Measurements from ENCODE around the gene SCN8A. TPM values are rescaled to one million over a fixed set of nuclear protein-coding genes. Genes with fewer than 3 reads are reported as not detected.
A peak's percentile ranks its signal among the peaks of the same experiment; 100 is the strongest.
"Not testable (repeated sequence)": the region's sequence is repeated elsewhere in the genome, so short reads cannot be mapped to it uniquely, and the experiment has no call there.

SCN8A gene
- total and polyA plus RNA-seq, 9 donors, result 0.24 to 1.2 (median 0.63) TPM

- peak; percentile 54 for DNase-seq
- no CpG with 5 or more reads among the region's 6 CpGs for WGBS (ENCODE audit: insufficient coverage)
- Histone ChIP-seq H3K27ac (ENCODE audit: low read length) (no peak overlapping the region), H3K4me3 (ENCODE audit: low read length) (no peak overlapping the region), H3K9me3 (replicated peaks; ENCODE audit: control insufficient read depth, low read depth, low read length) (no peaks in the 10 kb centered on the region), H3K36me3 (ENCODE audit: control insufficient read depth, insufficient read depth, low read length) (peaks cover 8% of the 10 kb centered on the region), H3K27me3 (ENCODE audit: control insufficient read depth, insufficient read depth, low read length) (peaks cover 2% of the 10 kb centered on the region), H3K4me1 (ENCODE audit: control insufficient read depth, insufficient read depth, low read length) (peaks cover 14% of the 10 kb centered on the region)
Observed at GRCh38 chr12:51823875-51824565, 233.0 kb downstream of the SCN8A start.

GRCh38 chr12:51825216-51825615, 234.2 kb downstream of the SCN8A start:
- Histone ChIP-seq H3K4me3 (ENCODE audit: low read length) (no peak overlapping the region), H3K36me3 (ENCODE audit: control insufficient read depth, insufficient read depth, low read length) (peaks cover 8% of the 10 kb centered on the region), H3K9me3 (replicated peaks; ENCODE audit: control insufficient read depth, low read depth, low read length) (no peaks in the 10 kb centered on the region), H3K27me3 (ENCODE audit: control insufficient read depth, insufficient read depth, low read length) (peaks cover 4% of the 10 kb centered on the region), H3K27ac (ENCODE audit: low read length) (no peak overlapping the region), H3K4me1 (ENCODE audit: control insufficient read depth, insufficient read depth, low read length) (peaks cover 12% of the 10 kb centered on the region)
- DNase-seq, result no peak
- 78% methylated on average over 4 of the region's 5 CpGs for WGBS (ENCODE audit: insufficient coverage)

- H3K27me3 ChIP-seq (ENCODE audit: control insufficient read depth, insufficient read depth, low read length), result peaks cover 12% of the 10 kb centered on the region
- H3K4me3 ChIP-seq (ENCODE audit: low read length), result no peak overlapping the region
- H3K27ac ChIP-seq (ENCODE audit: low read length), result no peak overlapping the region
- H3K4me1 ChIP-seq (ENCODE audit: control insufficient read depth, insufficient read depth, low read length), result peaks cover 15% of the 10 kb centered on the region
- peaks cover 8% of the 10 kb centered on the region for H3K36me3 ChIP-seq (ENCODE audit: control insufficient read depth, insufficient read depth, low read length)
- H3K9me3 ChIP-seq (replicated peaks; ENCODE audit: control insufficient read depth, low read depth, low read length), result no peaks in the 10 kb centered on the region
- 74% methylated on average over 3 of the region's 4 CpGs for WGBS (ENCODE audit: insufficient coverage)
- no peak for DNase-seq
Observed at GRCh38 chr12:51826881-51827280, 235.8 kb downstream of the SCN8A start.

GRCh38 chr12:51827925-51828818, 237.1 kb downstream of the SCN8A start:
- Histone ChIP-seq H3K9me3 (replicated peaks; ENCODE audit: control insufficient read depth, low read depth, low read length) (no peaks in the 10 kb centered on the region), H3K27ac (ENCODE audit: low read length) (no peak overlapping the region), H3K36me3 (ENCODE audit: control insufficient read depth, insufficient read depth, low read length) (peaks cover 5% of the 10 kb centered on the region), H3K27me3 (ENCODE audit: control insufficient read depth, insufficient read depth, low read length) (peaks cover 18% of the 10 kb centered on the region), H3K4me3 (ENCODE audit: low read length) (no peak overlapping the region), H3K4me1 (ENCODE audit: control insufficient read depth, insufficient read depth, low read length) (peaks cover 19% of the 10 kb centered on the region)
- 74% methylated on average over 6 of the region's 11 CpGs for WGBS (ENCODE audit: insufficient coverage)
- DNase-seq, result no peak

GRCh38 chr12:51829011-51829481, 238.0 kb downstream of the SCN8A start:
- Histone ChIP-seq H3K36me3 (ENCODE audit: control insufficient read depth, insufficient read depth, low read length) (peaks cover 5% of the 10 kb centered on the region), H3K9me3 (replicated peaks; ENCODE audit: control insufficient read depth, low read depth, low read length) (no peaks in the 10 kb centered on the region), H3K27me3 (ENCODE audit: control insufficient read depth, insufficient read depth, low read length) (peaks cover 19% of the 10 kb centered on the region), H3K4me1 (ENCODE audit: control insufficient read depth, insufficient read depth, low read length) (peaks cover 23% of the 10 kb centered on the region), H3K4me3 (ENCODE audit: low read length) (no peak overlapping the region), H3K27ac (ENCODE audit: low read length) (no peak overlapping the region)
- DNase-seq, result no peak
- 20% methylated on average over 1 of the region's 5 CpGs for WGBS (ENCODE audit: insufficient coverage)

DNA sequence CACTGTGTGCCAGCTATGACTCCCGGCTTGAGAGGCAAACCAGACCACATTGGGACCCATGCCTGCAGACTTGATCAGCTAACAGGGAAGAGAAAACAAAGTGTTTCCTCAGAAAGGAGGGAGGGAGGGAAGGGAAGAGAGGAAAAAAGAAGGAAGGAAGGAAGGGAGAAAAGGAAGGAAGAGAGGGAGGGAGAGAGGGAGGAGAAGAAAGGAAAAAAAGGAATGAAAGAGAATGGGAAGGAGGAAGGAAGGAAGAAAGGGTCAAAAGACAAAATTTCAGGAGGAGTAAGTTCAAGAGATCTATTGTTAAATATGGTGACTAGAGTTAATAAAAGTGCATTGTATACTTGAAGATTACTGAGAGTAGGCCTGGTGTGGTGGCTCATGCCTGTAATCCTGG, 238.6 kb downstream of the SCN8A start:
- Histone ChIP-seq H3K4me3 (ENCODE audit: low read length) (no peak overlapping the region), H3K4me1 (ENCODE audit: control insufficient read depth, insufficient read depth, low read length) (peaks cover 29% of the 10 kb centered on the region), H3K9me3 (replicated peaks; ENCODE audit: control insufficient read depth, low read depth, low read length) (no peaks in the 10 kb centered on the region), H3K27ac (ENCODE audit: low read length) (no peak overlapping the region), H3K36me3 (ENCODE audit: control insufficient read depth, insufficient read depth, low read length) (no peaks in the 10 kb centered on the region), H3K27me3 (ENCODE audit: control insufficient read depth, insufficient read depth, low read length) (peaks cover 22% of the 10 kb centered on the region)
- no peak for DNase-seq
- WGBS (ENCODE audit: insufficient coverage), result 43% methylated on average over 1 of the region's 1 CpG

DNA sequence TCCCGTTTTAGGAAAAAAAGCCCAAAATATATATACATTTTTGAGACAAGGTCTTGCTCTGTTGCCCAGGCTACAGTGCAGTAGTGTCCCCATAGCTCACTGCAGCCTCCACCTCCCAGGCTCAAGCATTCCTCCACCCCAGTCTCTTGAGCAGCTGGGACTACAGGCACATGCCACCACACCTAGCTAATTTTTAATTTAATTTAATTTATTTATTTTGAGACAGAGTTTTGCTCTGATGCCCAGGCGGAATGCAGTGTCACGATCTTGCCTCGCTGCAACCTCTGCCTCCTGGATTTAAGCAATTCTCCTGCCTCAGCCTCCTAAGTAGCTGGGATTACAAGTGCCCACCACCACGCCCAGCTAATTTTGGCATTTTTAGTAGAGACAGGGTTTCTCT, 240.8 kb downstream of the SCN8A start:
- H3K27ac ChIP-seq (ENCODE audit: low read length); H3K9me3 ChIP-seq (replicated peaks; ENCODE audit: control insufficient read depth, low read depth, low read length); H3K36me3 ChIP-seq (ENCODE audit: control insufficient read depth, insufficient read depth, low read length); H3K4me3 ChIP-seq (ENCODE audit: low read length); DNase-seq: not testable (repeated sequence)
- Histone ChIP-seq H3K27me3 (ENCODE audit: control insufficient read depth, insufficient read depth, low read length) (peaks cover 29% of the 10 kb centered on the region), H3K4me1 (ENCODE audit: control insufficient read depth, insufficient read depth, low read length) (peaks cover 43% of the 10 kb centered on the region)
- WGBS (ENCODE audit: insufficient coverage), result 74% methylated on average over 2 of the region's 5 CpGs

GRCh38 chr12:51832354-51833107, 241.5 kb downstream of the SCN8A start:
- peaks cover 46% of the 10 kb centered on the region for H3K4me1 ChIP-seq (ENCODE audit: control insufficient read depth, insufficient read depth, low read length)
- H3K27ac ChIP-seq (ENCODE audit: low read length), result no peak overlapping the region
- no peaks in the 10 kb centered on the region for H3K9me3 ChIP-seq (replicated peaks; ENCODE audit: control insufficient read depth, low read depth, low read length)
- no peaks in the 10 kb centered on the region for H3K36me3 ChIP-seq (ENCODE audit: control insufficient read depth, insufficient read depth, low read length)
- WGBS (ENCODE audit: insufficient coverage), result 59% methylated on average over 8 of the region's 10 CpGs
- peak; percentile 63 for DNase-seq
- H3K4me3 ChIP-seq (ENCODE audit: low read length), result no peak overlapping the region
- peaks cover 34% of the 10 kb centered on the region for H3K27me3 ChIP-seq (ENCODE audit: control insufficient read depth, insufficient read depth, low read length)

DNA sequence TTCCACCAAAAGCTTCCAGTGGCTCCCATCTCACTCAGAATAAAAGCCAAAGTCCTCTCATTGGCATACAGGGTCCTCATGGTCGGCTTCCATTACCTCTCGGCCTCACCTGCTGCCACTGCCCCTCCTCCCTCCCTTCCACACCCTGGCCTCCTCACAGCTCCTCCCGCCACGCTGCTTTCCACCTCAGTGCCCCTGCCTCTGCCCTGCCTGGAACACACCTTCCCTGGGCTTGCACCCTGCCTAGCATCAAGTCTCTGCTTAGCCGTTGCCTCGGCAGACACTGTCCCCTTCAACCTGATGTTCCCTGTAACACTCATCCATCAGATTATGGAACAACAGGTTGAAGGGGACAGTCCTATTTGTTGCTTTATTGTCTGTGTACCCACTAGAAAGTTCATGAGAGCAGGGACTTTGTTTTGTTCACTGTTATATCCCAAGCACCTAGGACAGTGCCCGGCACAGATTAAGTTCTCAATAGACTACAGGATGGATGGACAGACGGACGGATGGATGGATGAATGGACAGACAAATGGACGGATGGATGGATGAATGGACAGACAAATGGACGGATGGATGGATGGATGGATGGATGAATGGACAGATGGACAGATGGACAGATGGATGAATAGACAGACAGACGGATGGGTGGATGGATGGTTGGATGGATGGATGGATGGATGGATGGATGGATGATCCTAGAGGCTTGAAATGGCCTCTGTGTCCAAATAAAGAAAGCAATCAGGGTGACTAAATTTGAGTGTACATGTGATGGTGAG, 242.6 kb downstream of the SCN8A start:
- Histone ChIP-seq H3K4me1 (ENCODE audit: control insufficient read depth, insufficient read depth, low read length) (peaks cover 53% of the 10 kb centered on the region), H3K36me3 (ENCODE audit: control insufficient read depth, insufficient read depth, low read length) (no peaks in the 10 kb centered on the region), H3K4me3 (ENCODE audit: low read length) (no peak overlapping the region), H3K27me3 (ENCODE audit: control insufficient read depth, insufficient read depth, low read length) (peaks cover 42% of the 10 kb centered on the region), H3K27ac (ENCODE audit: low read length) (no peak overlapping the region), H3K9me3 (replicated peaks; ENCODE audit: control insufficient read depth, low read depth, low read length) (no peaks in the 10 kb centered on the region)
- no peak for DNase-seq
- 76% methylated on average over 10 of the region's 12 CpGs for WGBS (ENCODE audit: insufficient coverage)

Measured in muscle of leg (tissue), 11 donors.